AG09319 (cell line): ENCODE results near the gene ST7.

Source experiments
- DNase-seq: peaks from one replicate; pipeline ENCODE4 v3.0.0-alpha.2; 2010; ENCODE audit warnings: low read depth; ENCODE audit errors: extremely low read depth
- TF ChIP-seq, protein P1 (sequence below): IDR thresholded peaks from 2 replicates; pipeline ENCODE4 v1.5.1; 2011; ENCODE audit warnings: low read depth, mild to moderate bottlenecking, inconsistent platforms, low read length, moderate library complexity

ST7 gene

GRCh38 chr7:116994611-116995010 lies 41.3 kb downstream of the ST7 start:
- TF ChIP-seq, protein P1, sequence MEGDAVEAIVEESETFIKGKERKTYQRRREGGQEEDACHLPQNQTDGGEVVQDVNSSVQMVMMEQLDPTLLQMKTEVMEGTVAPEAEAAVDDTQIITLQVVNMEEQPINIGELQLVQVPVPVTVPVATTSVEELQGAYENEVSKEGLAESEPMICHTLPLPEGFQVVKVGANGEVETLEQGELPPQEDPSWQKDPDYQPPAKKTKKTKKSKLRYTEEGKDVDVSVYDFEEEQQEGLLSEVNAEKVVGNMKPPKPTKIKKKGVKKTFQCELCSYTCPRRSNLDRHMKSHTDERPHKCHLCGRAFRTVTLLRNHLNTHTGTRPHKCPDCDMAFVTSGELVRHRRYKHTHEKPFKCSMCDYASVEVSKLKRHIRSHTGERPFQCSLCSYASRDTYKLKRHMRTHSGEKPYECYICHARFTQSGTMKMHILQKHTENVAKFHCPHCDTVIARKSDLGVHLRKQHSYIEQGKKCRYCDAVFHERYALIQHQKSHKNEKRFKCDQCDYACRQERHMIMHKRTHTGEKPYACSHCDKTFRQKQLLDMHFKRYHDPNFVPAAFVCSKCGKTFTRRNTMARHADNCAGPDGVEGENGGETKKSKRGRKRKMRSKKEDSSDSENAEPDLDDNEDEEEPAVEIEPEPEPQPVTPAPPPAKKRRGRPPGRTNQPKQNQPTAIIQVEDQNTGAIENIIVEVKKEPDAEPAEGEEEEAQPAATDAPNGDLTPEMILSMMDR = no peak
- no peak for DNase-seq

- no peak for DNase-seq
Measured at GRCh38 chr7:116997972-116998371, 44.7 kb downstream of the ST7 start.

DNA sequence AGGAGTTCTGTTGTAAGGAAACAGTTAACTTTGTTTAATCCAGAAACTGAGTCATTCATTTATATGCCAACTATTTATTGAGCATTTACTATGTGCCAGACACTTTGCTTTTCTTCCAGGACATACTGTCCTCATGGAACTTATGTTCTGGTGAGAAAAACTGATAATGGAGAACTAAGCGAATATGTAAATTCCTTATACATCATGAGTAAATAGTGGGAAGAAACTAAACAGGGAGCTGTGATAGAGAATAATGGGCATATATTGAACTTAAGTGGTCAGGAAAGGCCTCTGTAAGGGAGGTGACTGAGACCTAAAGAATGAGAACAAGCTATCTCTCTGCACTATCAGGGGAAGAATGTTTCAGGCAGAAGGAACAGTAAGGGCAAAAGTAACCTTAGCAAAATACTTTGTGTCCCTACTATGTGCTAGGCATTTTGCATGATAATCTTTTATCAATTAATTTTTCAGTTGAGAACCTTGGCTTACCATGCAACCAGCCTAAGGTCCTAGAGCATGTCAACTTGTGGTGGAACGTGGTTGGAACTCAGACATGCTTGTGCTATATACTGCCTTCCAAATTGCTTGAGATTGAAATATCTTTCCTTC lies 45.4 kb downstream of the ST7 start:
- TF ChIP-seq, protein P1 = no peak
- DNase-seq = no peak

More at GRCh38 chr7:116997972-116998371, 44.7 kb downstream of the ST7 start:
- TF ChIP-seq, protein P1 = no peak

- no peak for DNase-seq
- TF ChIP-seq, protein P1 = no peak
Measured at GRCh38 chr7:116999311-116999710, 46.0 kb downstream of the ST7 start.

GRCh38 chr7:117001283-117001682 lies 48.0 kb downstream of the ST7 start:
- no peak for DNase-seq
- TF ChIP-seq, protein P1 = no peak

- TF ChIP-seq, protein P1 = no peak
- no peak for DNase-seq
Measured at GRCh38 chr7:117004899-117005298, 51.6 kb downstream of the ST7 start.

DNA sequence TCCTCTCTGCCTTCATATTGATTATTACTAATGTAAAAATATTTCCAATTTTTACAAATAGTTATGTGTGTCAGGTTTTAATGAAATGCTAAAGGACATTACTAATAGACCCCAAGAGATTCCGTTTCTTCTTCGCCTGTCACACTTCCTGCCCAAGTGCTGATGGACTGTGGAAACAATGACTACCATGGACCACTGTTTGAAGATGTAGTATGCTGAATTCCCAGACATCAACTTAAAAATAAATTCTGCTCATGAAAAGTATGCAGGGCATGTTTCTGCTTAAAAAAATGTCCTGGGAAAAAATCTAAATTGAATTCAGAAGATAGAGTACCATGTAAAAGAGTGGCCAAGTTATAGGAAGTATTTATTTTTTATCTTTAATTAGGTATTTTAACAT lies 52.1 kb downstream of the ST7 start:
- TF ChIP-seq, protein P1 = no peak
- no peak for DNase-seq
